Activated CD4-positive, alpha-beta T cell treated with anti-CD3 and anti-CD28 coated beads for 24 hours (primary cell): Measurements from ENCODE around the gene TP53I13.

Source experiments
- DNase-seq, 2 donors: peaks; one replicate each; pipeline ENCODE4 v3.0.0-alpha.2; 2020; ENCODE audit warnings: low read depth in 2 of 2

TP53I13 gene

GRCh38 chr17:29567554-29568330 lies 759 bp upstream of the TP53I13 start:
- peak; percentile 49 to 66 for DNase-seq

GRCh38 chr17:29569245-29569950 lies 897 bp downstream of the TP53I13 start:
- DNase-seq: no peak

- no peak for DNase-seq
These were observed 2.0 kb downstream of the TP53I13 start for GRCh38 chr17:29570521-29570920.

GRCh38 chr17:29571486-29571882 lies 3.0 kb downstream of the TP53I13 start:
- DNase-seq: no peak

GRCh38 chr17:29571883-29572681 lies 3.6 kb downstream of the TP53I13 start:
- DNase-seq: no peak

GRCh38 chr17:29572691-29573557 lies 4.4 kb downstream of the TP53I13 start:
- DNase-seq: peak in 1 of 2 donors; percentile 49

- no peak for DNase-seq
These were observed 5.0 kb downstream of the TP53I13 start for GRCh38 chr17:29573558-29573869.

- DNase-seq: no peak
These were observed 5.6 kb downstream of the TP53I13 start for GRCh38 chr17:29573871-29574731.

GRCh38 chr17:29574732-29575510 lies 6.4 kb downstream of the TP53I13 start:
- DNase-seq: no peak

GRCh38 chr17:29575511-29576213 lies 7.2 kb downstream of the TP53I13 start:
- no peak for DNase-seq

- DNase-seq: no peak
These were observed 7.9 kb downstream of the TP53I13 start for GRCh38 chr17:29576214-29577000.

- DNase-seq: no peak
These were observed 8.5 kb downstream of the TP53I13 start for GRCh38 chr17:29577001-29577370.

GRCh38 chr17:29577385-29578211 lies 9.1 kb downstream of the TP53I13 start:
- DNase-seq: no peak

- no peak for DNase-seq
These were observed 10.4 kb downstream of the TP53I13 start for GRCh38 chr17:29578626-29579485.

- peak; percentile 85 to 86 for DNase-seq
These were observed 11.6 kb downstream of the TP53I13 start for GRCh38 chr17:29579866-29580771.
